Stimulated activated effector memory CD8-positive, alpha-beta T cell treated with anti-CD3 and anti-CD28 coated beads, Interleukin-12 subunit alpha, Interleukin-12 subunit beta, amount 100 ng/mL, for 72 hours (primary cell): Measurements from ENCODE around the gene LNPEP.

Experiments
- ATAC-seq: fragments of 150-1000 bp; cut with Tn5 transposase; 2 replicates; pipeline ENCODE4 v1.10.0; 2021
- DNase-seq, 2 donors: peaks; one replicate each; pipeline ENCODE4 v3.0.0; 2021 to 2022; ENCODE audit warnings: low spot score in 2 of 2
- H3K27ac Mint-ChIP-seq: one replicate; pipeline ENCODE4 v1.8.0; 2022; ENCODE audit warnings: mild to moderate bottlenecking, mixed read lengths
- H3K36me3 Mint-ChIP-seq: one replicate; pipeline ENCODE4 v1.8.0; 2022; ENCODE audit warnings: mild to moderate bottlenecking, mixed read lengths
- H3K4me1 Mint-ChIP-seq: one replicate; pipeline ENCODE4 v1.8.0; 2022; ENCODE audit warnings: mixed read lengths
- H3K4me3 Mint-ChIP-seq: one replicate; pipeline ENCODE4 v1.8.0; 2022; ENCODE audit warnings: mild to moderate bottlenecking, mixed read lengths
- H3K9me3 Mint-ChIP-seq: one replicate; pipeline ENCODE4 v1.8.0; 2022; ENCODE audit warnings: mixed read lengths

The LNPEP gene

DNA sequence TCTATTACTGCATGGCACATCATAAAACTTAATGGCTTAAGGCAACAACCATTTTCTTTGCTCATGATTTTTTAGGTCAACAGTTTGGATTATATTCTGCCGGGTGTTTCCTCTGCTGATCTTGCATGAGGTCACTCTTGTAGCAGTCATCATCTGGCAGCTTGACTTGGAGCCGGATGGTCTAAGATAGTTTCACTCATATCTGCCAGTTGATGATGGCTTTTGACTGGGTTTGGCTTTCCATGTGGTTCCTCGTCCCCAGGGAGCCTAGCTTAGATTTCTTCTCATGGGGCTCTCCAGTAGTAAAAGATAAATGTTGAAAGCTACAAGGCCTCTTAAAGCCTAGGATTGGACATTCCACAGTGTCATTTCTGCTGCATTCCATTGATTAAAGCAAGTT is 27.4 kb downstream of the LNPEP start:
- peaks cover 45% of the 10 kb centered on the region for H3K4me1 Mint-ChIP-seq
- no peaks in the 10 kb centered on the region for H3K9me3 Mint-ChIP-seq
- H3K27ac Mint-ChIP-seq, result no peak overlapping the region
- H3K4me3 Mint-ChIP-seq, result peak overlapping the region; percentile 50
- DNase-seq, result no peak
- ATAC-seq, result peak; percentile 93
- peaks cover 6% of the 10 kb centered on the region for H3K36me3 Mint-ChIP-seq

DNA sequence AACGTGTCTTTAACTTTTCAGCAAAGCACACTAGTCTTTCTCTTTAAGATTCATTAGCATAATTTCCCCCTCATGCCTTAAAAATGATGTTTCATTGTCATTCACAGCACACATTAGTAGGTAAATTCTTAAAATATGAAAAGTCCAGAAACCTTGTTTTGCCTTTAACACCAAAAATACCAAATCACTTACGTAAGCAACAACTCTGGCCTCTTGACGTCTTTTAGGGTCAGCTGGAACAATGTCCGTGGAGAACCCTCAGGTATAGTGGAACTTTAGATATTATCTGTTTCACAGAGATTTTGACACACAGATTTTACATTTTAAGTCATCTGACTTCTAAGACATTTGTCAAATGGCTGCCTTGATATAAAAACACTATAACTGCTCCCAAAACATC is 30.9 kb downstream of the LNPEP start:
- Mint-ChIP-seq H3K4me3 (no peak overlapping the region), H3K4me1 (peaks cover 57% of the 10 kb centered on the region), H3K9me3 (no peaks in the 10 kb centered on the region), H3K36me3 (no peaks in the 10 kb centered on the region), H3K27ac (no peak overlapping the region)
- no peak for DNase-seq
- no peak for ATAC-seq

DNA sequence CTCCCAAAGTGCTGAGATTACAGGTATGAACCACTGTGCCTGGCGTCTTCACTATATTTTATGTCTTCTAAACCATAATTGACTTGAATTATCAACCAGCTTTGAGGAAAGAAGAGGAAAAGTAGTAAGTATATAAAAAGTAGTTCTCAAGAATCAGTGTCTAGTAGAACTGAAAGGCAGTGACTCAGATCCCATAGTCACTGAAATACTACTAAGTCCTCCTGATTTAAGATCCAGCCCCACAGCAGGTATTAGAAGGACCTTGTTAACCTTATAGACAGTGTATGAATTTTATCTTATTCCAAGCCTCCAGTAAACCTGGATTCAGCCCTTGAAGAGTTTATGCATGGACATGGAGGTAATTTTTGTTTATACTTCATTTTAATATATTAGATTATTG is 31.5 kb downstream of the LNPEP start:
- Mint-ChIP-seq H3K9me3 (no peaks in the 10 kb centered on the region), H3K4me1 (peaks cover 57% of the 10 kb centered on the region), H3K36me3 (no peaks in the 10 kb centered on the region), H3K27ac (no peak overlapping the region), H3K4me3 (no peak overlapping the region)
- ATAC-seq (peak; percentile 68), DNase-seq (no peak)

DNA sequence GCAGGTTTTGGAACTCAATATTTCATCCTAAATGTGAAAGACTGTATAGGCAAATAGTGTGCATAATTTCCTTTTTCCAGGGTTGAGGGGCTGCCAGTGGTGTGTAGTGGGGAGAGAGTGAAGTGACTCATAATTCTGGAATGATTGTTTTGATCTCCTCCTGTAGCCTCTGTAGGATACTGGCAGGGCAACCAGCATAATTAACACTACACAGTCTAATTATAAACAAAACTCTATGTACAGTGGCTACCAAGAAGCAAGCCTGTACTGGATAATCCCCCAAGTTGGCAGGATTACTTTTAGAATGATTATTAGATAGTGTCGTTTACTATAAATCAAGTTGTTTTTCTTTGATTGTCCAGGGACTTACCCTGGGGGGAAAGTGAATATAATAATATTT is 32.2 kb downstream of the LNPEP start:
- Mint-ChIP-seq H3K36me3 (no peaks in the 10 kb centered on the region), H3K27ac (no peak overlapping the region), H3K9me3 (no peaks in the 10 kb centered on the region), H3K4me1 (peaks cover 57% of the 10 kb centered on the region), H3K4me3 (no peak overlapping the region)
- ATAC-seq (peak; percentile 33), DNase-seq (no peak)

DNA sequence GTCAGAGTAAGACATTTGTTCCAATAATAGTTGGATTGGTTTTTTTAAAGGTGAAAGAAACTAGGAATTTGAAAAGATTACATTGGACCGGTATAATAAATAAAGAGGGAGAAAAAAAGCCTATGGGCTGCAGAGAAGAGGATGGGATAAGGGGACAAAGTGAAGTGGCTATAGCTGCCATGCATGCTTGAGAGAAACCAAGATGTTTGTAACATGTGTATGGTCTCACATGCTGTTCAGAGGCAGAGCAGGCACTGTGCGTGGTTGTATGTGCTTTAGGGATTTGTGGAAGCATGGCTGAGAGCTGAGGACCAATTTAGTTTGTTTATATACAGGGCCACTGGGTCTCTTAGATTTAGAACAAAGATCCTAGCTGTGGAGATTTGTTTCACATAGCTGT is 32.7 kb downstream of the LNPEP start:
- Mint-ChIP-seq H3K4me3 (no peak overlapping the region), H3K4me1 (peaks cover 55% of the 10 kb centered on the region), H3K36me3 (no peaks in the 10 kb centered on the region), H3K27ac (no peak overlapping the region), H3K9me3 (no peaks in the 10 kb centered on the region)
- DNase-seq (no peak), ATAC-seq (no peak)

DNA sequence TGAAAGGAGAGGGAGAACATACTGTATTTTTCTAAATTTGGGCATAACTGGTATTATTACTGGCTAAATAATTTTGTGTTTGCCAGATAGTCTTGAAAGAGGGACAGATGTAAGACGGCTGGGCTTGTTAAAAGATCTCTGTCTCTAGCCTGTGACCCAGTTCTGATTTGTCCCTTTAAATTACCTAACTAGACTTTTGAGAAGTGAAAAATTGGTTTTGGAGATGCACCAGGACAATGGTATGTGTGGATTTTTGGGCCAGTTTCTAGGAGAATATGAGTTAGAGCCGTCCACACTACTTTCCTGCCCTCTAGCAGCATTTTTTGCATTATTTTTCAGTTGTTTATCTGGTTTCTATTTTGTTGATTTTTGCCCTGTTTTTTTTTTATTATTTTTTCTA is 33.5 kb downstream of the LNPEP start:
- no peak overlapping the region for H3K27ac Mint-ChIP-seq
- peaks cover 57% of the 10 kb centered on the region for H3K4me1 Mint-ChIP-seq
- no peaks in the 10 kb centered on the region for H3K36me3 Mint-ChIP-seq
- no peak overlapping the region for H3K4me3 Mint-ChIP-seq
- no peak for DNase-seq
- no peaks in the 10 kb centered on the region for H3K9me3 Mint-ChIP-seq
- ATAC-seq, result no peak

DNA sequence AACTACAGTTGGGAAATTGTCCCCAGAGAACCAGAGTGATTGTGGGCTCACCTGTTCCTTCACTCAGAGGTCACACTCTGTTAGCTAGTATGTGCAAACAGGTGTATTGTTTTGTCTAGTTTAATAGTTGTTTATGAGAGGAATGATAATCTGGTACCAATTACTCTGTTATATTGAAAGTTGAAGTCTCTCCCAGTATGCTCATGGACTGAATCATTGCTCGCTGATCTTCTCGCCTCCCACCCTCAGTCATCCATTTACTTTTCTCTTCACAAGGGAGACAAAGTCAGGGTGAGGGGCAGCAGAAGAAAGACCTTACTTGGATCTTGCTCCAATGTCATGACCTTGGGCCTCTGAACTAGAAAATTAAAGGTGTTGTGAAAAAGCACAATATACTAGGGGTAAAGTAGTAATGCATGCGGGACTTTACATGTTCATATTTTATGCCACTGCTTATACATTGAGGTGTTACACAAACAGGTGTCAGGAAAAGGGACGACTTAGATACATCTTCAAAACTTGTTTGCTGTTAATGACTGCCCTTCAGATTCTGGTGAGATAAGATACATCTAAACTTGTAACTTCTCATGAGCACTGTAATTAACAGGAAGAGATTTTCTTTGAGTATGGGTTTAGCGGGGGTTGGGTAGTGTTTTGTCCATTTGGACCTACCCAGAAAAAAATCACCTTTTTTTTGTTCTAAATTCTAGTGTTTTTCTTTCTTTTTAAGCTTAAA is 36.9 kb downstream of the LNPEP start:
- Mint-ChIP-seq H3K27ac (peak overlapping the region; percentile 45), H3K4me3 (peak overlapping the region; percentile 34), H3K9me3 (no peaks in the 10 kb centered on the region), H3K4me1 (peaks cover 77% of the 10 kb centered on the region), H3K36me3 (no peaks in the 10 kb centered on the region)
- DNase-seq (no peak), ATAC-seq (peak; percentile 57)

DNA sequence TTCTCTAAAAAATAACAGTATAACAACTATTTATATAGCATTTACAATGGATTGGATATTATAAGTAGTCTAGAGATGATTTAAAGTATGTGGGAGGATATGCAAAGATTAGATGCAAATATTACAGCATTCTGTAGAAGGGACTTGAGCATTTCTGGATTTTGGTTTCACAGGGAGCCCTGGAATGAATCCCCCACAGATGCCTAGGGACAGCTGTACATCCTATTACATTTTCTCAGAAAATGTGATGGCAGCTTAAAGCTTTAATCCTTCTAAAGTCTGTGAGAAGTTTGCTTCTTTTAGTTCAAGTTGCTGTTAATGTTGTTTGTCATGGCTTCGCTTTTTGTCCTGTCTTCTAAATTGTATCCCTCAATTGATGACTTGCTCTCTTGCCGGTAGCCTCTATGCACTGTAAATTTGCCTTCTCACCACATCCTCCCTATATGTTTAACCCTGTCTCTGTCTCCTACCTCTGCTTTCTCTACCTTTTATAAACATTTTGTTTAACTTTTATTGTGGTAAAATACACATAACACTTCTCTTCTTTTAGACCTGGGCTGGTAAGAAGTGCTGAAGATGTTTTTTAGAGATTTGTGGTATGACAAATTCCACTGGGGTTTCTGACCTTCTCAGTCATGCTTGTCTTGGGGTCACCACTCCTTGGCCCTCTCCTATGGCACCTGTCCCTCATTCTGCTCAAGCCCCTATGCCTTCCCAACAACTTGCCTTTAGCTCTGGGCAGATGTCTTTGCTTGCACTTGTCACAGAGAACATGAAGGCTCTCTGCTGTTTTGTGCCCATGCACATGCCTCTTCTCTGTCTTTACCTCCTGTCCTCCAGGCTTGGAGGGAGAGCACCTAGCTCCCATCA is 37.9 kb downstream of the LNPEP start:
- Mint-ChIP-seq H3K4me1 (peaks cover 67% of the 10 kb centered on the region), H3K36me3 (peaks cover under 1% of the 10 kb centered on the region), H3K27ac (peak overlapping the region; percentile 26), H3K4me3 (peak overlapping the region; percentile 28), H3K9me3 (no peaks in the 10 kb centered on the region)
- ATAC-seq (peak; percentile 87), DNase-seq (no peak)

DNA sequence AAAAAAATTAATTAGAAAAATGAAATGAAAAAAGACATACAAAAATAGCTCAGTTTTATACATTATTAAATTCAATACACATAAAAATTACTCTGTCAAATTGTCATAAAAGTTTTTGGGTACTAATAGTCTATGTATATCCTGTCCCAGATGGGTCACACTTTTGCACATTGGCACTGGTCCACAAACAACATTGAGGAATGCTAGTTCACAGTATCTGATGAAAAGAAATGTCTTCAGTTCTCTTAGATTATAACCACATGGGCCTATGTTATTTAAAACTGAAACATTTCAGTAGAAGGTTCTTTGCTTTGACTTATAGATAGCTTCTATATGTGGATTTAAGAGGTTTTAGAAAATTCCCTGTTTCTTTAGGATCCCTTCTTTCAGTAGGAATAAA is 39.8 kb downstream of the LNPEP start:
- H3K9me3 Mint-ChIP-seq, result no peaks in the 10 kb centered on the region
- no peak for DNase-seq
- no peak overlapping the region for H3K4me3 Mint-ChIP-seq
- H3K36me3 Mint-ChIP-seq, result peaks cover 20% of the 10 kb centered on the region
- H3K27ac Mint-ChIP-seq, result no peak overlapping the region
- H3K4me1 Mint-ChIP-seq, result peaks cover 57% of the 10 kb centered on the region
- ATAC-seq, result no peak

DNA sequence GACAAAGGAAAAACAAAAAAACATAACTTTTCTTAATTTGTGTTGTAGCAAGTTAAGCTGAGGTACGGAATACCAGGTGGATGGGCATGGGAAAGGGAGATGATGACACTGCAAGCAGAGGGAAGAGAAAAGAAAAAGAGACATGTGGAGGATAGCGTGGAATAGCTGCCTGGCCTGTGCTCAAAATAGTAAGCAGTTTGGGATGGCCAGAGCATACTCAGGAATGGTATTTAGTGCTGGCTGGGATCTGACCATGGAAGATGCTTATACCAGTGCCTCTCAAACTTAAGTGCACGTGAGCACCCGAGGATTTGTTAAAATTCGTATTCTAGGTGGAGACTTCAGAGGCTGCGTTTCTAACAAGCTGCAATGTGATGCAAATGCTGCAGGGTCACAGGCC is 41.3 kb downstream of the LNPEP start:
- DNase-seq (no peak), ATAC-seq (no peak)
- peak overlapping the region; percentile 2 for H3K27ac Mint-ChIP-seq
- no peak overlapping the region for H3K4me3 Mint-ChIP-seq
- H3K36me3 Mint-ChIP-seq, result peaks cover 35% of the 10 kb centered on the region
- H3K4me1 Mint-ChIP-seq, result peaks cover 41% of the 10 kb centered on the region
- H3K9me3 Mint-ChIP-seq, result no peaks in the 10 kb centered on the region

DNA sequence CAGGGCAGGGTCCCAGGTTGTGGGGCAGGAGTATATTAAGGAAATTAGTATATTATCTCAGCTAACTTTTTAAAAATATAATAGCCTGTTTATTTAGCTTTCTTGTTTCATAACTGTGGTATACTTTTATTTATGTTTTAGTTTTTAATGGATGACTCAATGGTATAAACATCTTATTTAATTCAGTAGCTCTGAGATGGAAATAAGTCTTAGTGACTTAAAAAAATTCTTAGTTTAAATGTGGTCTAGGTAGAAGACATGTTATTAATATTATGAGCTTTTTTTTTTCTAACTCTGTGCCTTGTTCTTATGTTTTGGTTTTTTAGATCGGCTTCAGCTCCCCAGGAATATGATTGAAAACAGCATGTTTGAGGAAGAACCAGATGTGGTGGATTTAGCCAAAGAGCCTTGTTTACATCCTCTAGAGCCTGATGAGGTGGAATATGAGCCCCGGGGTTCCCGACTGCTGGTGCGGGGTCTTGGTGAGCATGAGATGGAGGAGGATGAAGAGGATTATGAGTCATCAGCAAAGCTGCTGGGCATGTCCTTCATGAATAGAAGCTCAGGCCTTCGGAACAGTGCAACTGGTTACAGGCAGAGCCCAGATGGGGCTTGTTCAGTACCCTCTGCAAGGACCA is 43.1 kb downstream of the LNPEP start:
- H3K27ac Mint-ChIP-seq, result no peak overlapping the region
- H3K4me1 Mint-ChIP-seq, result peaks cover 33% of the 10 kb centered on the region
- DNase-seq (no peak), ATAC-seq (no peak)
- peaks cover 40% of the 10 kb centered on the region for H3K36me3 Mint-ChIP-seq
- no peak overlapping the region for H3K4me3 Mint-ChIP-seq
- H3K9me3 Mint-ChIP-seq, result no peaks in the 10 kb centered on the region

DNA sequence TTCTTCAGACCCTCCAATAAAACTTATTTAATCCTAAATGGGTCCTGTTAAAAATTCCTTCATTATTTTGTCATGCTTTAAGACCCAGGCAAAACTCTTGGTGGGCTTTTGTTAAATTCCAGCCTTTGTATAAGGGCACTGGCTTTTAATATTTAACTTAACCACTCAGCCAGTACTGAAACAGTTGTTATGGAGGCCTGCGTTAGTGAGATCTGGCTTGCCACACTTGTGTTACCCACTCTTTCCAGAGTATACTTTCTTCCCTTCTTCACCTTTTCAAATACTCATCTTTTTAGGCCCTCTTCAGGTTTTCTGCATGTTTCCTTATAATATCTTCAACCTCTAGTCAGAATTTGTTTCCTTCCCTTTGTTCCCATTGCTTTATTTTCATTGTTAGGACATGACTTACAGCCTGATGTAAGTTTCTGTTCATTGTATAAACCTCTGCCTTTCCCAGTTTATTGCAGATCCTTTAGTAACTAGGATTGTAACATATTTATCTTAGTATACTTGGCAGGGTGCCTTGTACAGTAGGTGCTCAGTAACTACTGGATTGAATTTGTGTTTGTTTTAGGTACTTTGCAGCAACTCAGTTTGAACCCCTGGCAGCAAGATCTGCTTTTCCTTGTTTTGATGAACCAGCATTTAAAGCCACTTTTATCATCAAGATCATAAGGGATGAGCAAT is 48.8 kb downstream of the LNPEP start:
- H3K4me1 Mint-ChIP-seq, result peaks cover 25% of the 10 kb centered on the region
- H3K36me3 Mint-ChIP-seq, result peaks cover 69% of the 10 kb centered on the region
- no peak overlapping the region for H3K4me3 Mint-ChIP-seq
- ATAC-seq (no peak), DNase-seq (no peak)
- no peaks in the 10 kb centered on the region for H3K9me3 Mint-ChIP-seq
- H3K27ac Mint-ChIP-seq, result no peak overlapping the region

DNA sequence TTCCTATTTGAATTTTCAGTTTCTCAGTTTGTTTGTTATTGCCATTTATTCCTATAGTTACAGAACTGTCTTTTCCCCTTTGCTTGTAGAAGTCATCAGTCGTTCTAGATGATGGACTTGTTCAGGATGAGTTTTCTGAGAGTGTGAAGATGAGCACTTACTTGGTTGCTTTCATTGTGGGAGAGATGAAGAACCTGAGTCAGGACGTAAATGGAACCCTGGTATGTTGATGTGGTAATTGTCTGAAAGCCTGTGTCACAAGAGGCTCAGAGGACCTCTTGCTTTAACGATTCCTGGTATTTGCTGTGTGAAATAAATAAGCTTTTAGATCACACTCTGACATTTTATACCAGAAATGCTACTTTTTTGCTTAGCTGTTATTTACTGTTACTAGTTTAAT is 50.6 kb downstream of the LNPEP start:
- Mint-ChIP-seq H3K4me3 (no peak overlapping the region), H3K9me3 (no peaks in the 10 kb centered on the region), H3K36me3 (peaks cover 64% of the 10 kb centered on the region), H3K27ac (no peak overlapping the region), H3K4me1 (peaks cover 32% of the 10 kb centered on the region)
- ATAC-seq (peak; percentile 73), DNase-seq (no peak)

DNA sequence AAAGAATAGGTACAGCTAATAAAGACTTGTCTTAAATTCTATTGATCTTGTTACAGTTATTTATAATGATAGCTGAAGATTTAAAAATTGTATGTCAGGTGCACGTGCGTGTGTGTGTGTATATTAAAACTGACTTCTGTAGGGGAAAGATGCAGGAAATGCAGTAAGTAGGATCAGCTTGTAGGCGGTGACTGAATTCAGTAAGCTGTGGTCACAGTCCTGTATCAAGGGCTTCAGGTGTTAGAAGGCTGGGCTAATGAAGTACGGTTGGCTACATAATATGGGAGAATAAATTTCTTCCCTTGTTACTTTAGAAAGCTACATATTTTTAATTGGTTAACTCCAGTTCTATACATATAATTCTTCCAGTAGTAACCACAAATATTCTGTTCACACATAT is 54.2 kb downstream of the LNPEP start:
- ATAC-seq, result peak; percentile 67
- H3K27ac Mint-ChIP-seq, result no peak overlapping the region
- H3K9me3 Mint-ChIP-seq, result no peaks in the 10 kb centered on the region
- H3K36me3 Mint-ChIP-seq, result peaks cover 86% of the 10 kb centered on the region
- DNase-seq, result no peak
- H3K4me1 Mint-ChIP-seq, result peaks cover 19% of the 10 kb centered on the region
- no peak overlapping the region for H3K4me3 Mint-ChIP-seq

DNA sequence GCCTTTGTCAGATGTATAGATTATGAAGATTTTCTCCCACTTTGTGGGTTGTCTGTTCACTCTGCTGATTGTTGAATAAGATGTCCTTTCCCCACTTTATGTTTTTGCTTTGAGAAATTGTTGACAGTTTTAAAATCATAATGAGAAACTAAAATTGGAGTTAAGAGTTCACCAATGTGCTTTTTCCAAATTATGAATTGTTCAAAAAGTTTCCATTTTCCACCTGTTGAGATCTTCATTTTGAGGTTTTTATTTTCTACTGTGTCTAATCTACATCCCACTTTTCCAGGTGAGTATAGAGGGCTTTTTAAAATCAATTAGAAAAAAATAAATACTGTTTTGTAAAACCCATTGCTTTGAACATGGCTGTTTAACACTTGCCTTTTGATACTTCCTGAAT is 55.8 kb downstream of the LNPEP start:
- Mint-ChIP-seq H3K27ac (no peak overlapping the region), H3K4me3 (no peak overlapping the region), H3K4me1 (peaks cover 14% of the 10 kb centered on the region), H3K9me3 (no peaks in the 10 kb centered on the region), H3K36me3 (peaks cover 80% of the 10 kb centered on the region)
- DNase-seq (no peak), ATAC-seq (no peak)
